Pancreas (tissue), 10 donors: ENCODE results near the gene ENTPD7. TPM values are rescaled to one million over a fixed set of nuclear protein-coding genes. Genes with fewer than 3 reads are reported as not detected.

ENCODE experiments used
- ATAC-seq, 4 donors: fragments of 200-7000 bp; cut with Tn5 transposase; one replicate each; pipeline versions ENCODE4 v1.8.0 to v1.9.1; 2020; ENCODE audit warnings: mild to moderate bottlenecking in 4 of 4, moderate library complexity in 4 of 4
- DNase-seq, 6 donors: peaks; one replicate each; pipeline ENCODE4 v3.0.0-alpha.2; 2020
- FAIRE-seq: peaks from 2 replicates; lab custom pipeline; 2012; peaks lifted over from hg19 to GRCh38; lab: Jason Lieb, UNC
- H3K27ac ChIP-seq, 4 donors: fragments of 200-600 bp; sonication (generic); 1 replicate in 3 of 4; 2 replicates in 1 of 4; pipeline versions ENCODE4 v1.5.0 to v1.8.0; 2020
- H3K27me3 ChIP-seq, 4 donors: fragments of 200-600 bp; one replicate each; pipeline ENCODE4 v1.8.0; 2021
- H3K36me3 ChIP-seq, 3 donors: fragments of 200-600 bp; sonication (generic) in 1 of 3; one replicate each; pipeline versions ENCODE4 v1.5.0 to v1.8.0; 2020 to 2021
- H3K4me1 ChIP-seq, 3 donors: fragments of 200-600 bp; one replicate each; pipeline ENCODE4 v1.8.0; 2021
- H3K4me3 ChIP-seq, 4 donors: fragments of 200-600 bp; sonication (generic) in 2 of 4; one replicate each; pipeline versions ENCODE4 v1.5.0 to v1.8.0; 2020 to 2021
- H3K9me3 ChIP-seq, 4 donors: fragments of 200-600 bp; one replicate each; pipeline ENCODE4 v1.8.0; 2021
- WGBS, 2 donors: extraction: QIAGEN DNeasy Blood & Tissue Kit; methylation state at CpG; one replicate each; pipeline ENCODE4 v1.1.7; 2013; 5-methylcytosine and 5-hydroxymethylcytosine counted together
- intact Hi-C, 3 donors: fragments of 100-400 bp; cut with DNase I; formaldehyde crosslinking; loops; one replicate each; pipeline versions ENCODE4 v1.11.1 to v1.14.2; 2022
- polyA plus RNA-seq, 2 donors: library from polyadenylated mRNA; stranded (reverse); fragments of 200-250 nt; gene quantifications; one replicate each; pipeline ENCODE4 v1.2.3, GENCODE V29; 2013
- total RNA-seq, 6 donors: library from RNA; stranded (reverse); fragmentation: NEBNext Ultra II Directional in 4 of 6; extraction: Animal tissue kit (Norgen Biotek cat#: 25700) in 4 of 6; gene quantifications; one replicate each; pipeline versions ENCODE4 v1.2.1 to v1.2.4, GENCODE V29; 2021 to 2023
- TF ChIP-seq, protein P1 (sequence below), 4 donors: fragments of 200-600 bp; sonication (generic) in 3 of 4; IDR thresholded peaks; one replicate each; pipeline versions ENCODE4 v1.5.0 to v1.8.0; 2021; ENCODE audit warnings: antibody characterized with exemption in 4 of 4
- donor health status: healthy with polysubstance abuse.
- donor health status: DM: no; HTN: no; CAD: no; lungs with moderate emphysema.
- donor health status: DM: no; HTN: no; CAD: no.
- donor health status: control.
- donor health status: control.
- donor health status: Bipolar disorder and iron deficiency.
- donor health status: DM: yes; HTN: yes; CAD: no.
- donor health status: DM: no; HTN: no; CAD: no.
- donor health status: DM: no; HTN: no; CAD: no.
- donor health status: DM: yes; HTN: yes; CAD: no.

Gene ENTPD7
- total and polyA plus RNA-seq, 8 donors, result 1.8 to 19.8 (median 11.3) TPM

DNA sequence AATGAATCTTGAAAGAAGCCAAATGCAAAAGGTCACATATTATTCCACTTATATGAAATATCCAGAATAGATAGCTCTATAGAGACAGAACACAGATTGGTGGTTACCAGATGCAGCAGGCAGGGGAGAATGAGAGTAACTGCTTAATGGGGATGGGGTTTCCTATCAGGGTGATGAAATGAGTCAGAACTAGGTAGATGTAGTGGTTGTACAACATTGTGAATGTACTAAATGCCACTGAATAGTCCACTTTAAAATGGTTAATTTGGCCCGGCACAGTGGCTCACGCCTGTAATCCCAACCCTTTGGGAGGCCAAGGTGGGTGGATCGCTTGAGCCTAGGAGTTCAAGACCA lies 29.7 kb upstream of the ENTPD7 start:
- intact Hi-C loops, result no loop called here
- WGBS, 2 donors, result 48 to 58% methylated on average over 3 of the region's 3 CpGs

DNA sequence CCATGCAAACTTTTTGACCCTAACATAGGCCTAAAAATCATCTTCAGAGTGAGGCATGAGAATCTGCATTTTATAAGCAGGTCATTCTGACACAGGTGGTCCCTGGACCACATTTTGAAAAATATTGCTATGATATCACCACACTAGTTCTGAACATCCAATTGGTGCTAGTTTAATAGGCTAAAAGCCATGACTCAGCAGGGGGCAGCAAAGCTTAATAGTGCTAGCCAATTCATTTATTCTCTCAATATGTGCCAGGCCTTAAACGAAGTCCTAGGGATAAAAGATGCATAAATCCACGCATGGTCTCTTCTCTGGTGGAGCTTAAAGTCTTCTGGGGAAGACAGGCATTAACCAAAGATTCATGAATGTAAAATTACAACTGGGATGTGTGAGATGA lies 28.9 kb upstream of the ENTPD7 start:
- Histone ChIP-seq H3K27ac (no peak overlapping the region), H3K9me3 (no peaks in the 10 kb centered on the region), H3K4me3 (no peak overlapping the region), H3K4me1 (no peaks in the 10 kb centered on the region), H3K27me3 (no peaks in the 10 kb centered on the region), H3K36me3 (no peaks in the 10 kb centered on the region)
- peak in 3 of 6 donors; percentile 24 to 43 (median 40) for DNase-seq
- intact Hi-C loops, result no loop called here
- ATAC-seq, result peak; percentile 46 to 92 (median 88)
- TF ChIP-seq, protein P1, sequence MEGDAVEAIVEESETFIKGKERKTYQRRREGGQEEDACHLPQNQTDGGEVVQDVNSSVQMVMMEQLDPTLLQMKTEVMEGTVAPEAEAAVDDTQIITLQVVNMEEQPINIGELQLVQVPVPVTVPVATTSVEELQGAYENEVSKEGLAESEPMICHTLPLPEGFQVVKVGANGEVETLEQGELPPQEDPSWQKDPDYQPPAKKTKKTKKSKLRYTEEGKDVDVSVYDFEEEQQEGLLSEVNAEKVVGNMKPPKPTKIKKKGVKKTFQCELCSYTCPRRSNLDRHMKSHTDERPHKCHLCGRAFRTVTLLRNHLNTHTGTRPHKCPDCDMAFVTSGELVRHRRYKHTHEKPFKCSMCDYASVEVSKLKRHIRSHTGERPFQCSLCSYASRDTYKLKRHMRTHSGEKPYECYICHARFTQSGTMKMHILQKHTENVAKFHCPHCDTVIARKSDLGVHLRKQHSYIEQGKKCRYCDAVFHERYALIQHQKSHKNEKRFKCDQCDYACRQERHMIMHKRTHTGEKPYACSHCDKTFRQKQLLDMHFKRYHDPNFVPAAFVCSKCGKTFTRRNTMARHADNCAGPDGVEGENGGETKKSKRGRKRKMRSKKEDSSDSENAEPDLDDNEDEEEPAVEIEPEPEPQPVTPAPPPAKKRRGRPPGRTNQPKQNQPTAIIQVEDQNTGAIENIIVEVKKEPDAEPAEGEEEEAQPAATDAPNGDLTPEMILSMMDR (IDR thresholded peaks at IDR 0.05), result peak in 2 of 4 donors; percentile 30 to 33
- WGBS, 2 donors, result 10 to 22% methylated on average over 2 of the region's 2 CpGs
- no peak for FAIRE-seq

More for the DNA sequence above, 29.7 kb upstream of the ENTPD7 start:
- Histone ChIP-seq H3K4me3 (no peak overlapping the region), H3K36me3 (no peaks in the 10 kb centered on the region), H3K27me3 (no peaks in the 10 kb centered on the region), H3K4me1 (no peaks in the 10 kb centered on the region), H3K27ac (no peak overlapping the region), H3K9me3 (no peaks in the 10 kb centered on the region)
- TF ChIP-seq, protein P1 (IDR thresholded peaks at IDR 0.05), result no peak
- DNase-seq (no peak), ATAC-seq (no peak), FAIRE-seq (no peak)

DNA sequence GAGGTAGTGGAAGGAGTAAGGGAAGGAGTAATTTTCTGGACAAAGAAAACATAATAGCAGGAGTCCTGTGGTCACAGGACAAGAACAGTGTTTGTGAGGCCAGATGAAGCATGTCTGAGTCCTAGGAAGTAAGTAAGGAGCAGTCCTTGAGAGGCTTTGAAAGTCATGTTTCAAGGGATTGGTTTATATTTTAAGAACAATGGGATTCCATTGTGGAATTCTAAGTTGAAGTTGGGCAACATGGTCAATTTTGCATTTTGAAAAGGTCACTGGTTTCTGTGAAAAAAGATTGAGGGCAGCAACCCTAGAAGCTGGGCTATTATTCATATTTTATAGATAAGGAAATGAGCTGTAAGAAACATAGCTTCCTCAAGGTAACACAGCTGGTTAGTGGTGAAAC lies 28.3 kb upstream of the ENTPD7 start:
- TF ChIP-seq, protein P1 (IDR thresholded peaks at IDR 0.05), result no peak
- Histone ChIP-seq H3K4me3 (no peak overlapping the region), H3K27ac (no peak overlapping the region), H3K9me3 (no peaks in the 10 kb centered on the region), H3K27me3 (no peaks in the 10 kb centered on the region), H3K36me3 (no peaks in the 10 kb centered on the region), H3K4me1 (no peaks in the 10 kb centered on the region)
- DNase-seq (no peak), FAIRE-seq (no peak), ATAC-seq (no peak)
- intact Hi-C loops, result no loop called here

DNA sequence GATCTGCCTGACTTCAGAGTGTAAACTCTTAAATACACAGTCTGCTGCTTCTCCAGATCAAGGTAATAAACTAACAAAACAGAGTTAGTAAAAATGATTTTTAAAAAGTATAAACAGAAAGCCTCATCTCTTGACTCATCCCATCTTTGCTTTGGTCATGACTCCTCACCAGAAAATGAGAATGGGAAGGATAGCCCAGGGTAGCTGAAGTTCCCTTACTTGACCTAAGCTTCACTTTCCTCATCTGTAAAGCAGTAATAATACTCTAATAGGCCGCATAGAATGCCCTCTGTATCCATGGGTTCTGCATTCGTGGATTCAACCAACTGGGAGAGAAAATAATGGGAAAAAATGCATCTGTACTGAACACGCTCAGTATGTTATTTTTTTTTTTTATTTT lies 27.8 kb upstream of the ENTPD7 start:
- intact Hi-C loops, result no loop called here
- WGBS, 2 donors, result 74 to 75% methylated on average over 3 of the region's 3 CpGs
- FAIRE-seq, result no peak
- no peak for DNase-seq
- Histone ChIP-seq H3K27me3 (no peaks in the 10 kb centered on the region), H3K9me3 (no peaks in the 10 kb centered on the region), H3K4me3 (no peak overlapping the region), H3K27ac (no peak overlapping the region), H3K36me3 (no peaks in the 10 kb centered on the region), H3K4me1 (no peaks in the 10 kb centered on the region)
- no peak for ATAC-seq
- TF ChIP-seq, protein P1 (IDR thresholded peaks at IDR 0.05), result no peak

DNA sequence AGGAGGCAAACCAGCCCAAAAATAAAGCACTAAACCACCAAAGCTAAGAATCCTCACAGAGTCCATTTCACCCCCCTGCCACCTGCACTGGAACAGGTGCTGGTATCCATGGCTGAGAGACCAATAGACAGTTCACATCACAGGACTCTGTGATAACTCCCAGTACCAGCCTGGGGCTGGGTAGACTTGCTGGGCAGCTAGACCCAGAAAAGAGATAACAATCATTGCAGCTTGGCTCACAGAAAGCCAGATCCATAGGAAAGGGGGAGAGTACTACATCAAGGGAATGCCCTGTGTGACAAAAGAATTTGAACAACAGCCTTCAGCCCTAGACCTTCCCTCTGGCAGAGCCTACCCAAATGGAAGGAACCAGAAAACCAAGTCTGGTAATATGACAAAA lies 25.5 kb upstream of the ENTPD7 start:
- intact Hi-C loops, result no loop called here
- no peak overlapping the region for H3K4me3 ChIP-seq
- no peak for DNase-seq
- H3K27ac ChIP-seq, result no peak overlapping the region
- no peaks in the 10 kb centered on the region for H3K4me1 ChIP-seq
- FAIRE-seq, result no peak
- ATAC-seq, result no peak
- TF ChIP-seq, protein P1 (IDR thresholded peaks at IDR 0.05), result no peak
- no peaks in the 10 kb centered on the region for H3K27me3 ChIP-seq
- no peaks in the 10 kb centered on the region for H3K9me3 ChIP-seq
- no peaks in the 10 kb centered on the region for H3K36me3 ChIP-seq
